Measurements from ENCODE around the gene NT5DC3.

Gene NT5DC3

GRCh38 chr12:103742349-103742932 is 98.6 kb downstream of the NT5DC3 start:
- DNase-seq = no peak

DNA sequence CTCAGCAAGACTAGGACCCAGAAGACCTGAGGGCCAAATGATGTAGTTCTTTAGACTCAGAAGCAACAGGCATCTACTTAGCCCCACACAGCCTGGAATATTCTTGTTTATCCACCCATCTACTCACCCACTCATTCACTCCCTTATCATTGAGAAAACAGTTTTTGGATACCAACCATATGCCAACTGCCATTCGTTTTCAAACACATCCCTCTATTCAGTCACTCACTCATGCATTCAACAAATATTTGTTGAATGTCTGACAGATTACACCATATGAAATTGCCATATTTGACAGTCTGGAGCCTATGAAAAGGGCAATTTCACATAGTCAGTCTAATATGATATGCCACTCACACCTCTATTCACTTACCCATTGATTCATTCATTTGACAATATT is 103.2 kb downstream of the NT5DC3 start:
- no peak for DNase-seq

DNA sequence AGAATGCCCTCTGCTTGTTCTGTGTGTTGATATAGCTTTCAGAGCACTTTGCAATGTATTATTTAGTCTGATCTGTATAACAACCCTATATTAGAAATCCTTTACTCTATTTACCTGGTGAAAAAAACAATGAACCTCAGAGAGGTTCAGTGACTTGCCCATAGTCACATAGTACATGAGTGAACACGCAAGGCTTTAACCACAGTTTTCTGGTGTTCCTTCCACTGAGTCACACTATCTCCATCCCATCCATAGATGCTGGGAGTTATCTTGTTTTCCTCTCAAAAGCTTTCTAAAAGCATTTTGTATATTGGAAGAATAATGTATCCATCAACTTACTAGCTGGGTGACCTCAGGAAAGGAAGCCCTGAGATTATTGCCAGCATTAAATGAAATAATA is 104.5 kb downstream of the NT5DC3 start:
- no peak for DNase-seq

- no peak for DNase-seq
These were observed 105.7 kb downstream of the NT5DC3 start for GRCh38 chr12:103735291-103735690.

- no peak for DNase-seq
These were observed 106.2 kb downstream of the NT5DC3 start for GRCh38 chr12:103734863-103735262.

GRCh38 chr12:103731539-103731938 is 109.5 kb downstream of the NT5DC3 start:
- no peak for DNase-seq

- DNase-seq = no peak
These were observed 111.5 kb downstream of the NT5DC3 start for GRCh38 chr12:103729499-103729898.

DNA sequence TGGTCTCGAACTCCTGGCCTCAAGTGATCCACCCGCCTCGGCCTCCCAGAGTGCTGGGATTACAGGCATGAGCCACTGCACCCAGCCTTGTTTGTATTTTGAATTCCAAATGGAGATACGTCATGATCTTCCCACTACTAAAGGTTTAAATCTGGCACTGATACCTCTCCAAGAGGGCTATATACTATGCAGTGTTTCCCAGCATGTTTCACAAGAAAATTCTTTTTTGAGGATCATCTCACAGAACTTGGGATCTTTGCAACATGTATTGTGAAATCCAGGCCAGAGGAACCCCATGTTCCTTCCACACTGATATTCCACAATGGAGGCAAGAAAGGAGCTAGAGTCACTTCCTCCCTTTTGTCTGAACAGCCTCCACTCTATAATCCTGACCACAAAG is 112.7 kb downstream of the NT5DC3 start:
- no peak for DNase-seq

- DNase-seq = no peak
These were observed 113.4 kb downstream of the NT5DC3 start for GRCh38 chr12:103727638-103728037.

- no peak for DNase-seq
These were observed 115.6 kb downstream of the NT5DC3 start for GRCh38 chr12:103725398-103725797.
